IMR-90 (cell line): ENCODE data around the gene VSIG10L. TPM values are rescaled to one million over a fixed set of nuclear protein-coding genes. Genes with fewer than 3 reads are reported as not detected.

Source experiments
- ATAC-seq: fragments of 200-7000 bp; cut with Tn5 transposase; 2 replicates; pipeline ENCODE4 v1.9.1; 2020; ENCODE audit warnings: low read depth, mild to moderate bottlenecking, moderate library complexity
- BruUV-seq: library from RNA; stranded (reverse); fragments of 400-500 nt; replicated peaks from 2 replicates; lab custom pipeline; 2021; lab: Mats Ljungman, UMichigan
- CTCF ChIA-PET: fragments of 300-600 bp; formaldehyde crosslinking; extraction: SDS; loops from one replicate; lab custom pipeline; 2021; ENCODE audit warnings: antibody characterized with exemption; lab: Yijun Ruan, JAX
- POLR2A ChIA-PET: fragments of 300-600 bp; sonication (Branson Sonifier 250); formaldehyde crosslinking; loops from one replicate; lab custom pipeline; 2022; ENCODE audit warnings: antibody characterized with exemption; ENCODE audit not compliant: unreplicated experiment; lab: Charles Lee
- DNase-seq: peaks from one replicate; pipeline ENCODE4 v3.0.0; 2013
- H2AFZ ChIP-seq: replicated peaks from 2 replicates; pipeline ENCODE3; 2013; ENCODE audit warnings: low read length, mild to moderate bottlenecking; ENCODE audit not compliant: poor library complexity
- H2AK5ac ChIP-seq: 2 replicates; pipeline ENCODE4 v1.6.1; 2013; ENCODE audit warnings: low read depth, low read length, inconsistent platforms
- H2AK9ac ChIP-seq: replicated peaks from 2 replicates; pipeline ENCODE3; 2013; ENCODE audit warnings: mild to moderate bottlenecking, low read depth, low read length, moderate library complexity; ENCODE audit not compliant: poor library complexity
- H2BK120ac ChIP-seq: 2 replicates; pipeline ENCODE4 v1.6.1; 2013; ENCODE audit warnings: low read depth, low read length, inconsistent platforms
- H2BK15ac ChIP-seq: 3 replicates; pipeline ENCODE4 v1.6.1; 2013; ENCODE audit warnings: low read depth, low read length, inconsistent platforms
- H2BK20ac ChIP-seq: 2 replicates; pipeline ENCODE4 v1.6.1; 2013; ENCODE audit warnings: low read depth, mild to moderate bottlenecking, inconsistent platforms, low read length, moderate library complexity
- H2BK5ac ChIP-seq: 2 replicates; pipeline ENCODE4 v1.6.1; 2013; ENCODE audit warnings: mild to moderate bottlenecking, low read depth, low read length, inconsistent platforms; ENCODE audit not compliant: poor library complexity, severe bottlenecking
- H3K14ac ChIP-seq: replicated peaks from 2 replicates; pipeline ENCODE4 v1.6.1; 2013; ENCODE audit warnings: low read depth, low read length, inconsistent platforms
- H3K18ac ChIP-seq: 2 replicates; pipeline ENCODE4 v1.6.1; 2013; ENCODE audit warnings: low read depth, low read length, control low read depth
- H3K23ac ChIP-seq: 2 replicates; pipeline ENCODE4 v1.6.1; 2013; ENCODE audit warnings: low read depth, low read length, inconsistent platforms
- H3K27ac ChIP-seq: 2 replicates; pipeline ENCODE4 v1.5.1; 2013; ENCODE audit warnings: mild to moderate bottlenecking, control low read depth, low read length; ENCODE audit not compliant: insufficient read depth
- H3K27me3 ChIP-seq: 2 replicates; pipeline ENCODE4 v1.6.1; 2013; ENCODE audit warnings: low read length; ENCODE audit not compliant: control insufficient read depth, insufficient read depth
- H3K36me3 ChIP-seq: 2 replicates; pipeline ENCODE4 v1.6.1; 2013; ENCODE audit warnings: low read length, mixed read lengths; ENCODE audit not compliant: control insufficient read depth, insufficient read depth
- H3K4ac ChIP-seq: 2 replicates; pipeline ENCODE4 v1.6.1; 2013; ENCODE audit warnings: low read depth, low read length, inconsistent platforms
- H3K4me1 ChIP-seq: 2 replicates; pipeline ENCODE4 v1.6.1; 2013; ENCODE audit warnings: low read length, mixed read lengths; ENCODE audit not compliant: control insufficient read depth, insufficient read depth
- H3K4me2 ChIP-seq: 2 replicates; pipeline ENCODE4 v1.6.1; 2013; ENCODE audit warnings: low read depth, mild to moderate bottlenecking, control low read depth, low read length, moderate library complexity
- H3K4me3 ChIP-seq: 2 replicates; pipeline ENCODE4 v1.5.1; 2013; ENCODE audit warnings: low read depth, mild to moderate bottlenecking, control low read depth, low read length, moderate library complexity; ENCODE audit not compliant: insufficient read depth
- H3K56ac ChIP-seq: 2 replicates; pipeline ENCODE4 v1.6.1; 2013; ENCODE audit warnings: low read length, inconsistent platforms; ENCODE audit not compliant: insufficient read depth; ENCODE audit errors: extremely low read depth
- H3K79me1 ChIP-seq, 2 experiments: 2 replicates each; pipeline ENCODE4 v1.6.1; 2013; ENCODE audit warnings: low read length in 2 of 2, inconsistent platforms in 1 of 2, low read depth in 1 of 2
- H3K9ac ChIP-seq: 2 replicates; pipeline ENCODE4 v1.6.1; 2013; ENCODE audit warnings: low read depth, low read length, control low read depth
- H3K9me1 ChIP-seq: 2 replicates; pipeline ENCODE4 v1.6.1; 2013; ENCODE audit warnings: low read length, inconsistent platforms; ENCODE audit not compliant: insufficient read depth
- H3K9me3 ChIP-seq: 2 replicates; pipeline ENCODE4 v1.6.1; 2013; ENCODE audit warnings: low read length; ENCODE audit not compliant: control insufficient read depth, insufficient read depth
- H4K20me1 ChIP-seq: 2 replicates; pipeline ENCODE4 v1.6.1; 2013; ENCODE audit warnings: low read length, inconsistent platforms; ENCODE audit not compliant: insufficient read depth
- H4K5ac ChIP-seq: 2 replicates; pipeline ENCODE4 v1.6.1; 2013; ENCODE audit warnings: mild to moderate bottlenecking, low read depth, low read length, control low read depth
- H4K8ac ChIP-seq, 2 experiments: 2 replicates each; pipeline ENCODE4 v1.6.1; 2013; ENCODE audit warnings: low read depth in 2 of 2, low read length in 2 of 2, control low read depth in 1 of 2, inconsistent platforms in 1 of 2
- H4K91ac ChIP-seq: 2 replicates; pipeline ENCODE4 v1.6.1; 2013; ENCODE audit warnings: low read depth, low read length, inconsistent platforms; ENCODE audit not compliant: insufficient read depth
- BHLHE40 ChIP-seq: fragments of 150-350 bp; IDR thresholded peaks from 2 replicates; pipeline ENCODE4 v1.6.1; 2016; ENCODE audit warnings: mild to moderate bottlenecking, low read depth, low read length
- CEBPB ChIP-seq: IDR thresholded peaks from 2 replicates; pipeline ENCODE4 v1.6.1; 2012; ENCODE audit warnings: low read depth, low read length, improper control_type of control experiment
- CHD1 ChIP-seq: IDR thresholded peaks from 2 replicates; pipeline ENCODE4 v1.6.1; 2012; ENCODE audit warnings: low read depth, low read length, improper control_type of control experiment
- CTCF ChIP-seq: conservative IDR thresholded peaks from 2 replicates; pipeline ENCODE4 v1.5.1; 2012; ENCODE audit warnings: mild to moderate bottlenecking, low read depth, low read length, improper control_type of control experiment
- FOS ChIP-seq: fragments of 150-350 bp; IDR thresholded peaks from 2 replicates; pipeline ENCODE4 v1.6.1; 2016; ENCODE audit warnings: low read depth, low read length
- MAFK ChIP-seq: IDR thresholded peaks from 2 replicates; pipeline ENCODE4 v1.6.1; 2012; ENCODE audit warnings: low read depth, low read length, improper control_type of control experiment
- MAZ ChIP-seq: IDR thresholded peaks from 2 replicates; pipeline ENCODE4 v1.6.1; 2012; ENCODE audit warnings: low read depth, mild to moderate bottlenecking, low read length, improper control_type of control experiment, moderate library complexity, borderline replicate concordance
- MXI1 ChIP-seq: IDR thresholded peaks from 2 replicates; pipeline ENCODE4 v1.6.1; 2012; ENCODE audit warnings: low read depth, mild to moderate bottlenecking, low read length, moderate library complexity, borderline replicate concordance
- NFE2L2 ChIP-seq: fragments of 150-350 bp; IDR thresholded peaks from 2 replicates; pipeline ENCODE4 v1.6.1; 2016; ENCODE audit warnings: low read depth, mild to moderate bottlenecking, low read length
- POLR2A ChIP-seq: IDR thresholded peaks from 2 replicates; pipeline ENCODE4 v1.6.1; 2012; ENCODE audit warnings: mild to moderate bottlenecking, low read depth, low read length
- RAD21 ChIP-seq: IDR thresholded peaks from 2 replicates; pipeline ENCODE4 v1.6.1; 2012; ENCODE audit warnings: low read length, improper control_type of control experiment
- RFX5 ChIP-seq: IDR thresholded peaks from 2 replicates; pipeline ENCODE4 v1.8.0; 2012; ENCODE audit warnings: low read depth, mild to moderate bottlenecking, low read length, moderate library complexity
- SMC3 ChIP-seq: fragments of 150-350 bp; IDR thresholded peaks from 2 replicates; pipeline ENCODE4 v1.6.1; 2016; ENCODE audit warnings: low read depth, mild to moderate bottlenecking, antibody characterized with exemption, low read length, moderate library complexity
- WGBS, 2 experiments: methylation state at CpG; one replicate each; pipeline versions ENCODE4 v1.1.5 to v1.1.7; 2013; ENCODE audit warnings: missing lambda C conversion rate in 2 of 2; ENCODE audit not compliant: insufficient read length in 1 of 2; ENCODE audit errors: extremely low coverage in 2 of 2; 5-methylcytosine and 5-hydroxymethylcytosine counted together
- dilution Hi-C: fragments of 300-500 bp; cut with HindIII; formaldehyde crosslinking; loops from one replicate; pipeline ENCODE4 v1.14.3; 2018; ENCODE audit warnings: low sequenced_read_pairs; ENCODE audit not compliant: unreplicated experiment
- in situ Hi-C: fragments of 300-500 bp; cut with MboI; formaldehyde crosslinking; loops from 3 replicates; pipeline ENCODE4 v1.14.3; 2019; ENCODE audit warnings: low sequenced_read_pairs, inconsistent platforms, mixed read lengths
- intact Hi-C: fragments of 100-400 bp; cut with micrococcal nuclease; formaldehyde crosslinking; loops from 2 replicates; pipeline ENCODE4 v1.10.0; 2022
- polyA plus RNA-seq, 3 experiments: library from polyadenylated mRNA; depleted of rRNA; stranded (reverse); fragments of >200 nt; gene quantifications; 2 replicates each; pipeline ENCODE4 v1.2.3, GENCODE V29; 2012; ENCODE audit warnings: low replicate concordance in 1 of 3
- total RNA-seq: library from RNA; depleted of rRNA; stranded (reverse); fragments of >200 nt; gene quantifications from 2 replicates; pipeline ENCODE4 v1.2.3, GENCODE V29; 2012
- TF ChIP-seq, protein P1 (sequence below): fragments of 150-350 bp; IDR thresholded peaks from 2 replicates; pipeline ENCODE4 v1.6.1; 2016; ENCODE audit warnings: low read depth, mild to moderate bottlenecking, low read length, moderate library complexity, borderline replicate concordance
- TF ChIP-seq, protein P2 (sequence below): fragments of 150-350 bp; IDR thresholded peaks from 2 replicates; pipeline ENCODE4 v1.6.1; 2017; ENCODE audit warnings: mild to moderate bottlenecking, antibody characterized with exemption, low read length, low read depth

VSIG10L gene
- total and polyA plus RNA-seq, 2 of the 4 experiments (the other 2 are of a cell fraction) = 0.18 to 1.2 TPM

DNA sequence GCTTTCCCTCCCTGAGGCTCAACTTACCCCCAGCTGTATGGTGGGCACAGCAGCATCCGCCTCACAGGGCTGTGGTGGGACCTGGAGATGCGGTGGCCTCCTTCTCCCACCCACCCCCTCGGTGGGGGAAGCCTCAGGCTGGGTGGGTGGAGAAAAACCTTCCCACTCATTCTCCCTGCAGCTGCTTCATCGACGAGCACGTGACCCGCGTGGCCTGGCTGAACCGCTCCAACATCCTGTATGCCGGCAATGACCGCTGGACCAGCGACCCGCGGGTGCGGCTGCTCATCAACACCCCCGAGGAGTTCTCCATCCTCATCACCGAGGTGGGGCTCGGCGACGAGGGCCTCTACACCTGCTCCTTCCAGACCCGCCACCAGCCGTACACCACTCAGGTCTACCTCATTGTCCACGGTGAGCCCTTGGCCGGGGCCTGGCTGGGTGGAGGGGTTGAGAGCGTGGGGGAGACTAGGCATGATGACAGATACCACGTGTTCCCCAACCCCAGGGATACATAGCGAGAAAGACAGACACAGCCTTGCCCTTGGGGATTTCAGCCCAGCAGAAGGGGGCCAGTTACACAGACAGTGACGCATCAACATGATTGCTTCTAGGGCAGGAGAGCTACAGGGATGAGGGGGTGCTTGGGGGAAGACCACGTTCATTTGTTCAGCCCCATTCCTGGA is 18.3 kb downstream of the VSIG10L start:
- intact Hi-C loops = no loop called here
- Histone ChIP-seq H3K4me3 (no peak overlapping the region), H3K9me3 (no peaks in the 10 kb centered on the region), H3K14ac (no peak overlapping the region), H2BK120ac (no peak overlapping the region), H2AFZ (no peak overlapping the region), H3K18ac (no peak overlapping the region), H3K79me1 (no peaks in the 10 kb centered on the region), H3K9me1 (no peaks in the 10 kb centered on the region), H2BK15ac (no peak overlapping the region), H4K91ac (no peak overlapping the region), H2BK5ac (no peak overlapping the region), H3K9ac (no peak overlapping the region), H3K56ac (no peak overlapping the region), H2AK9ac (no peak overlapping the region), H3K23ac (no peak overlapping the region), H3K4me1 (no peaks in the 10 kb centered on the region), H3K4me2 (no peak overlapping the region), H4K20me1 (no peaks in the 10 kb centered on the region), H3K27ac (no peak overlapping the region), H3K36me3 (no peaks in the 10 kb centered on the region), H2BK20ac (no peak overlapping the region), H3K4ac (no peak overlapping the region), H2AK5ac (no peak overlapping the region), H4K5ac (no peak overlapping the region), H3K27me3 (peaks cover 4% of the 10 kb centered on the region; the same call in 1 of the 2 replicates), H4K8ac (no peak overlapping the region)
- WGBS, 2 experiments = no CpG with 5 or more reads among the region's 29 CpGs
- no TSS peak for BruUV-seq
- DNase-seq (no peak), ATAC-seq (no peak)
- ChIA-PET CTCF (no interaction called here), POLR2A (no interaction called here)
- in situ Hi-C loops = no loop called here
- dilution Hi-C loops = no loop called here
- TF ChIP-seq BHLHE40 (no peak), MAFK (no peak), MAZ (no peak), MXI1 (no peak), CTCF (no peak), CEBPB (no peak), SMC3 (no peak), FOS (no peak), POLR2A (no peak), CHD1 (no peak), RFX5 (no peak), NFE2L2 (no peak), RAD21 (no peak)
- TF ChIP-seq, protein P1, sequence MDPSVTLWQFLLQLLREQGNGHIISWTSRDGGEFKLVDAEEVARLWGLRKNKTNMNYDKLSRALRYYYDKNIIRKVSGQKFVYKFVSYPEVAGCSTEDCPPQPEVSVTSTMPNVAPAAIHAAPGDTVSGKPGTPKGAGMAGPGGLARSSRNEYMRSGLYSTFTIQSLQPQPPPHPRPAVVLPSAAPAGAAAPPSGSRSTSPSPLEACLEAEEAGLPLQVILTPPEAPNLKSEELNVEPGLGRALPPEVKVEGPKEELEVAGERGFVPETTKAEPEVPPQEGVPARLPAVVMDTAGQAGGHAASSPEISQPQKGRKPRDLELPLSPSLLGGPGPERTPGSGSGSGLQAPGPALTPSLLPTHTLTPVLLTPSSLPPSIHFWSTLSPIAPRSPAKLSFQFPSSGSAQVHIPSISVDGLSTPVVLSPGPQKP = no peak
- TF ChIP-seq, protein P2, sequence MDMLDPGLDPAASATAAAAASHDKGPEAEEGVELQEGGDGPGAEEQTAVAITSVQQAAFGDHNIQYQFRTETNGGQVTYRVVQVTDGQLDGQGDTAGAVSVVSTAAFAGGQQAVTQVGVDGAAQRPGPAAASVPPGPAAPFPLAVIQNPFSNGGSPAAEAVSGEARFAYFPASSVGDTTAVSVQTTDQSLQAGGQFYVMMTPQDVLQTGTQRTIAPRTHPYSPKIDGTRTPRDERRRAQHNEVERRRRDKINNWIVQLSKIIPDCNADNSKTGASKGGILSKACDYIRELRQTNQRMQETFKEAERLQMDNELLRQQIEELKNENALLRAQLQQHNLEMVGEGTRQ = no peak
